ENCODE results near the gene STAC3.

DNA sequence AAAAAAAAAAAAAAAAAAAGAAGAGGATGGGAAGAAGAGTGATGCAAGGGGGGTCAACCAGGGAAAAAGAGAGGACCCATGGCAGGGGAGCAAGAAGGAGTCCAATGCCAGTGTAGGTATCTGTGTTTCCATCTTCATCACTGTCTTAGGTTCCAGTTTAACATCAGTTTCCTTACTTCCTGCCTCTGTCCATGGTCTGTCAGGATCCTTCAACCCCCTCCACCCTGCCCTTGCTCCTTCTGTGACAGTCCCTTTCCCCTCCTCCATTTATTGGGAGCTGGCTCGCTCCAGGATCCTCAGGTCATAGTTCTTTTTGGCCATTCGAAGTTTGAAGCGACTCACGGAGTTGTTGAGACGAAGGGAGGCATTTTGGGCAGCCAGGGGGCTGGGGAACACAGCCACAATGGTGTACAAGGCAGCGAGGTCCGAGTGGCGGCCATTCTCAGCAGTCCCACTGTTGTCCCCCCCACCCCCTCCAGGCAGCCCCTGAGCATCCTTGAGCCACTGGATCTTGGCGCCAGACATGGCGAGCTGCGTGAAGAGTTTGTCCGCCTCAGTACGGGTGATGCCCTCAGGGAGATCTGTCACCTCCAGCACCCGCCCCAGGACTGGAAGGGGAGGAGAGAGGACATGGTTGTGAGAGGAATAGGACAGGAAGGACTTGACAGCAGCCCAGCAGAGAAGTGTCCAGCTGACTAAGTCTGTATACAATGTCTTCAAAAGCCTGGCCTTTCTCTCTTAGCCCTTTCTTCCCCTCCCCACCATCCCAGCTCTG, 3.7 kb upstream of the STAC3 start:
- no peak for TF ChIP-seq POLR2A (IDR thresholded peaks at IDR 0.05)
- no peak for TF ChIP-seq CTCF (IDR thresholded peaks at IDR 0.05)
- no peak for TF ChIP-seq POLR2AphosphoS5 (IDR thresholded peaks at IDR 0.05)

Measured in prostate gland (tissue), 2 donors.